ENCODE measurements around the gene LRRN4. TPM values are rescaled to one million over a fixed set of nuclear protein-coding genes. Genes with fewer than 3 reads are reported as not detected.

Gene LRRN4
- polyA plus RNA-seq, 1 donor from 2014 or later, result 0.26 TPM

- H3F3A ChIP-seq (ENCODE audit: insufficient read depth, low read length, poor library complexity, severe bottlenecking), result no peaks in the 10 kb centered on the region
- TF ChIP-seq POLR2AphosphoS5 (IDR thresholded peaks at IDR 0.05) (no peak), SMC3 (conservative IDR thresholded peaks at IDR 0.05; ENCODE audit: poor library complexity) (no peak), CTCF (IDR thresholded peaks at IDR 0.05; ENCODE audit: poor library complexity, severe bottlenecking) (no peak), TAF1 (IDR thresholded peaks at IDR 0.05; ENCODE audit: low read depth) (no peak), REST (IDR thresholded peaks at IDR 0.05; ENCODE audit: borderline replicate concordance) (no peak), RAD21 (conservative IDR thresholded peaks at IDR 0.05) (no peak), EP300 (conservative IDR thresholded peaks at IDR 0.05; ENCODE audit: poor library complexity, severe bottlenecking) (no peak), MXI1 (conservative IDR thresholded peaks at IDR 0.05; ENCODE audit: poor library complexity, severe bottlenecking) (no peak), EZH2 (IDR thresholded peaks at IDR 0.05; ENCODE audit: borderline replicate concordance, insufficient read depth, low read length, poor library complexity, severe bottlenecking) (no peak)
- H3K9me3 ChIP-seq (ENCODE audit: low read length), result no peaks in the 10 kb centered on the region
- H3K9me2 ChIP-seq (ENCODE audit: insufficient read depth, low read length), result no peaks in the 10 kb centered on the region
- no peak overlapping the region for H3K9ac ChIP-seq (ENCODE audit: low read length)
- H2AFZ ChIP-seq (ENCODE audit: low read depth, low read length), result no peak overlapping the region
- no peaks in the 10 kb centered on the region for H3K27me3 ChIP-seq (ENCODE audit: insufficient read depth, low read depth, low read length)
- no peak overlapping the region for H3K27ac ChIP-seq (ENCODE audit: low read length)
- H3K4me2 ChIP-seq (ENCODE audit: low read length), result no peak overlapping the region
- H3K4me3 ChIP-seq (ENCODE audit: low read length), result no peak overlapping the region
- H4K20me1 ChIP-seq (ENCODE audit: insufficient read depth), result no peaks in the 10 kb centered on the region
- no peaks in the 10 kb centered on the region for H3K36me3 ChIP-seq (ENCODE audit: insufficient read depth, low read length)
- no peaks in the 10 kb centered on the region for H3K79me2 ChIP-seq (replicated peaks; ENCODE audit: insufficient read depth, low read length)
Measured at GRCh38 chr20:5991623-5992441, 62.0 kb downstream of the LRRN4 start.

GRCh38 chr20:5990946-5991345, 62.9 kb downstream of the LRRN4 start:
- H2AFZ ChIP-seq (ENCODE audit: low read depth, low read length), result no peak overlapping the region

More at GRCh38 chr20:5990946-5991345, 62.9 kb downstream of the LRRN4 start:
- Histone ChIP-seq H3K9me2 (ENCODE audit: insufficient read depth, low read length) (no peaks in the 10 kb centered on the region), H3K79me2 (replicated peaks; ENCODE audit: insufficient read depth, low read length) (no peaks in the 10 kb centered on the region), H3K9ac (ENCODE audit: low read length) (no peak overlapping the region), H3K4me2 (ENCODE audit: low read length) (no peak overlapping the region), H3K27me3 (ENCODE audit: insufficient read depth, low read depth, low read length) (no peaks in the 10 kb centered on the region), H4K20me1 (ENCODE audit: insufficient read depth) (no peaks in the 10 kb centered on the region), H3K4me3 (ENCODE audit: low read length) (no peak overlapping the region), H3K9me3 (ENCODE audit: low read length) (no peaks in the 10 kb centered on the region), H3K36me3 (ENCODE audit: insufficient read depth, low read length) (no peaks in the 10 kb centered on the region), H3K27ac (ENCODE audit: low read length) (no peak overlapping the region), H3F3A (ENCODE audit: insufficient read depth, low read length, poor library complexity, severe bottlenecking) (no peaks in the 10 kb centered on the region)
- TF ChIP-seq CTCF (IDR thresholded peaks at IDR 0.05; ENCODE audit: poor library complexity, severe bottlenecking) (no peak), RAD21 (conservative IDR thresholded peaks at IDR 0.05) (no peak), TAF1 (IDR thresholded peaks at IDR 0.05; ENCODE audit: low read depth) (no peak), POLR2AphosphoS5 (IDR thresholded peaks at IDR 0.05) (no peak), EZH2 (IDR thresholded peaks at IDR 0.05; ENCODE audit: borderline replicate concordance, insufficient read depth, low read length, poor library complexity, severe bottlenecking) (no peak), EP300 (conservative IDR thresholded peaks at IDR 0.05; ENCODE audit: poor library complexity, severe bottlenecking) (no peak), REST (IDR thresholded peaks at IDR 0.05; ENCODE audit: borderline replicate concordance) (no peak), SMC3 (conservative IDR thresholded peaks at IDR 0.05; ENCODE audit: poor library complexity) (no peak), MXI1 (conservative IDR thresholded peaks at IDR 0.05; ENCODE audit: poor library complexity, severe bottlenecking) (no peak)

Measured in neural cell (in vitro differentiated cells).